ENCODE data around the gene MCU. TPM values are rescaled to one million over a fixed set of nuclear protein-coding genes. Genes with fewer than 3 reads are reported as not detected.

The MCU gene
- total and polyA plus RNA-seq, 2 of the 8 experiments (the other 6 are each of a cell fraction or from before 2014, with no cell fraction given): 51.6 to 62.2 TPM

- TF ChIP-seq RFX5 (IDR thresholded peaks at IDR 0.05; ENCODE audit: borderline replicate concordance, low read depth, low read length): no peak
- no peak for TF ChIP-seq FOSL1 (IDR thresholded peaks at IDR 0.05; ENCODE audit: insufficient read depth, low read depth, low read length)
- TF ChIP-seq POU5F1 (IDR thresholded peaks at IDR 0.05; ENCODE audit: low read depth, low read length): no peak
- TF ChIP-seq KDM4A (IDR thresholded peaks at IDR 0.05; ENCODE audit: low read depth, low read length, severe bottlenecking): no peak
- no peak for TF ChIP-seq YY1 (IDR thresholded peaks at IDR 0.05; ENCODE audit: low read depth, low read length)
- no peak for TF ChIP-seq SIRT6 (IDR thresholded peaks at IDR 0.05; ENCODE audit: low read length)
- no peak for TF ChIP-seq KDM1A (IDR thresholded peaks at IDR 0.05; ENCODE audit: borderline replicate concordance, low read length)
- no peak for TF ChIP-seq ZNF274 (IDR thresholded peaks at IDR 0.05; ENCODE audit: borderline replicate concordance, extremely low read depth, low read length)
- no peak for TF ChIP-seq SIX5 (IDR thresholded peaks at IDR 0.05; ENCODE audit: low read depth, low read length)
- TF ChIP-seq CHD1 (IDR thresholded peaks at IDR 0.05; ENCODE audit: low read depth, low read length): no peak
- no peak for TF ChIP-seq POLR2A (IDR thresholded peaks at IDR 0.05; ENCODE audit: control extremely low read depth in 1 of 2, low read depth in 2 of 2, low read length in 2 of 2)
Measured at GRCh38 chr10:72746426-72747363, 54.8 kb downstream of the MCU start (continued).
